IPS-20b (cell line): ENCODE measurements around the gene SHLD1.

Experiments
- H3K27ac ChIP-seq: one replicate; pipeline ENCODE4 v1.5.1; 2013; ENCODE audit warnings: low read length
- H3K27me3 ChIP-seq: 2 replicates; pipeline ENCODE4 v1.6.1; 2013; ENCODE audit warnings: mild to moderate bottlenecking, low read length, inconsistent platforms; ENCODE audit not compliant: insufficient read depth
- H3K36me3 ChIP-seq: 2 replicates; pipeline ENCODE4 v1.6.1; 2013; ENCODE audit warnings: low read depth, mild to moderate bottlenecking, inconsistent platforms, low read length, moderate library complexity; ENCODE audit not compliant: insufficient read depth
- H3K4me1 ChIP-seq: 2 replicates; pipeline ENCODE4 v1.6.1; 2013; ENCODE audit warnings: mild to moderate bottlenecking, control low read depth, inconsistent platforms, low read length, moderate library complexity; ENCODE audit not compliant: insufficient read depth
- H3K4me3 ChIP-seq: 2 replicates; pipeline ENCODE4 v1.5.1; 2013; ENCODE audit warnings: mild to moderate bottlenecking, low read length, inconsistent platforms
- H3K9ac ChIP-seq: 2 replicates; pipeline ENCODE4 v1.6.1; 2013; ENCODE audit warnings: low read depth, mild to moderate bottlenecking, inconsistent platforms, low read length, moderate library complexity
- H3K9me3 ChIP-seq: 2 replicates; pipeline ENCODE4 v1.6.1; 2013; ENCODE audit warnings: mild to moderate bottlenecking, low read depth, low read length, inconsistent platforms; ENCODE audit not compliant: insufficient read depth

Gene SHLD1

GRCh38 chr20:5807431-5807830 is 57.2 kb downstream of the SHLD1 start:
- Histone ChIP-seq H3K9me3 (no peaks in the 10 kb centered on the region), H3K27ac (no peak overlapping the region), H3K4me1 (peaks cover 7% of the 10 kb centered on the region), H3K9ac (no peak overlapping the region), H3K36me3 (no peaks in the 10 kb centered on the region), H3K4me3 (no peak overlapping the region), H3K27me3 (no peaks in the 10 kb centered on the region)

DNA sequence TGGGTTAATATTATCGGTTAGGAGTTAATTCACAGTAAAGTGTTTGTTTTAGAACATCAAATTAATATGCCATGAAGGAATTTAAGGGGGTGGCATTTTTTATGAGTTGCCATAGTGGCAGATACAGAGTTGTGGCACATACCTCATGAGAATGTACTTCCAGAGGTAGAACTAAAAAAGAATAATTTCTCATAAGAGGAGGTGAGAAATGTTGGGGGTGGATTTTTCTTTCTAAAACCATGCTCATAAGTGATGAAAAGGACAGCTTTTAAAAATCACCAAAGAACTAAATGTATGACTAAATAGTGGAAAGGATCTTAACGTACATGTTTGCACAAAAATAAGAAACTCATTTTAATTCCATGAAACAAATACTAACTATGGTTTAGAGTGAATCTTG is 58.7 kb downstream of the SHLD1 start:
- Histone ChIP-seq H3K27ac (no peak overlapping the region), H3K9me3 (no peaks in the 10 kb centered on the region), H3K4me3 (no peak overlapping the region), H3K9ac (no peak overlapping the region), H3K4me1 (peaks cover 7% of the 10 kb centered on the region), H3K27me3 (no peaks in the 10 kb centered on the region), H3K36me3 (no peaks in the 10 kb centered on the region)

DNA sequence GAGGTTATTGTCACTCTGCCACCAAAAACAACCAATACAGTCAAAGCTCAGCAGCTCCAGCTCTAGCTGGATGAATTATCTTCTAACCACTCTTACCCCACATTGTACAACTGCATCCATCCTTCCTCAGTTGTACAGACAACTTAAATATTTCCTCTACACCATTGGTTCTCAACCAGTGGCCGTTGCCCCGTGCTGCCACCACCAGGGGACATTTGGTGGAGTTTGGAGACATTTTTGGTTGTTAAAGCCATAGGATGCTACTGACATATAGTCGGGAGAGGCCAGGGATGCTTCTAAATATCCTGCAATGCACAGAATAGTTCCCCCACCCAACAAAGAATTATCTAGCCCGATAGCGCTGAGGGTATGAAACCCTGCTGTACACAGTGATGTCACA is 59.3 kb downstream of the SHLD1 start:
- Histone ChIP-seq H3K4me1 (peaks cover 5% of the 10 kb centered on the region), H3K27ac (no peak overlapping the region), H3K9me3 (no peaks in the 10 kb centered on the region), H3K36me3 (no peaks in the 10 kb centered on the region), H3K27me3 (no peaks in the 10 kb centered on the region), H3K4me3 (no peak overlapping the region), H3K9ac (no peak overlapping the region)

DNA sequence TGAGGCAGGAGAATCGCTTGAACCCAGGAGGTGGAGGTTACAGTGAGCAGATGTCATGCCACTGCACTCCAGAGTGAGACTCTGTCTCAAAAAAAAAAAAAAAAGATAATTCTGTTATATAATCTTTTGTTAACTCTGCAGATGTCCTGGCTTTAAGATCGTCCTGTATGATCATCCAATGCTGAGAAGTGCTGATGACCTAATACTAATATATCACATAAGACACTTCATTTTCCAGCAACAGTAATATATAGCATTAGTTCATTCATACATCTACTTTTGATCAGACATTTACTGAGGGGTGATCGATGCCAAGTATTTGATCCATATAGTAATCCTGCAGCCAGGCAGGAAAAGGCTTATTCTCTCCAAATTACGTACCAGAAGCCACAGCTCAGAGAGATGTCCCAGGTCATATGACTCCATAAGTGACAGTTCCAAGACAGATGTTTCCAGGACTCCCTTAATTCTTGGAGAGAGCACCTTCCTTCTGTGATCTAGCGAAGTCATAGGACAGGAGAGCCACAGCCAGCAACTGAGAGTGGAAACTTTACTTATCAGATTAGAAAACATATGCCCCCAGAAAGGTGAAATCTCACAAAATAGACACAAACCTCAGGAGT is 60.7 kb downstream of the SHLD1 start:
- H3K4me3 ChIP-seq: no peak overlapping the region
- H3K27me3 ChIP-seq: no peaks in the 10 kb centered on the region
- H3K9ac ChIP-seq: no peak overlapping the region

DNA sequence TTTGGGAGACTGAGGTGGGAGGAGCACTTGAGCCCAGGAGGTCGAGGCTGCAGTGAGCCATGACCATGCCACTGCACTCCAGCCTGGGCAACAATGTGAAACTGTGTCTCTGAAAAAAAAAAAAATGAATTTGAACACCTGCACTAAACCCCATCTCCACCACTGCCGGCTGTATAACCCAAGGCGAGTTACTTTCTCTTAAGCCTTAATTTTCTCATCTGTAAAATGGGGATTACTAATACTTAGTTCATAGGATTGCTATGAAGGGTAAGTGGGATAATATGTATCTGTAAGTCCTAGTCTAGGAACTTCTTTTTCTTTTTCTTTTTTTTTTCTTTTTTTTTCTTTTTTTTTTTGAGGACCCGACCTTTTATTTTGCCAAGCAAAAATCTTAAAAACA is 61.5 kb downstream of the SHLD1 start:
- H3K36me3 ChIP-seq: no peaks in the 10 kb centered on the region
- no peak overlapping the region for H3K27ac ChIP-seq
- no peaks in the 10 kb centered on the region for H3K9me3 ChIP-seq
- H3K4me1 ChIP-seq: peaks cover 7% of the 10 kb centered on the region; the same call in 1 of the 2 replicates
- no peak overlapping the region for H3K9ac ChIP-seq
- no peaks in the 10 kb centered on the region for H3K27me3 ChIP-seq
- H3K4me3 ChIP-seq: no peak overlapping the region

More for the DNA sequence above, 60.7 kb downstream of the SHLD1 start:
- Histone ChIP-seq H3K27ac (no peak overlapping the region), H3K9me3 (no peaks in the 10 kb centered on the region), H3K36me3 (no peaks in the 10 kb centered on the region), H3K4me1 (peaks cover 7% of the 10 kb centered on the region; the same call in 1 of the 2 replicates)

- Histone ChIP-seq H3K27me3 (no peaks in the 10 kb centered on the region), H3K9me3 (no peaks in the 10 kb centered on the region; the same call in 1 of the 2 replicates), H3K9ac (no peak overlapping the region), H3K4me1 (peaks cover 20% of the 10 kb centered on the region; the same call in 1 of the 2 replicates), H3K36me3 (no peaks in the 10 kb centered on the region), H3K27ac (no peak overlapping the region), H3K4me3 (no peak overlapping the region)
Observed at GRCh38 chr20:5818346-5818681, 68.1 kb downstream of the SHLD1 start.

- Histone ChIP-seq H3K4me3 (no peak overlapping the region), H3K27me3 (peaks cover 9% of the 10 kb centered on the region; the same call in 1 of the 2 replicates), H3K36me3 (no peaks in the 10 kb centered on the region), H3K4me1 (peaks cover 26% of the 10 kb centered on the region; the same call in 1 of the 2 replicates), H3K9ac (no peak overlapping the region), H3K9me3 (no peaks in the 10 kb centered on the region; the same call in 1 of the 2 replicates), H3K27ac (no peak overlapping the region)
Observed at GRCh38 chr20:5820738-5821137, 70.5 kb downstream of the SHLD1 start.

DNA sequence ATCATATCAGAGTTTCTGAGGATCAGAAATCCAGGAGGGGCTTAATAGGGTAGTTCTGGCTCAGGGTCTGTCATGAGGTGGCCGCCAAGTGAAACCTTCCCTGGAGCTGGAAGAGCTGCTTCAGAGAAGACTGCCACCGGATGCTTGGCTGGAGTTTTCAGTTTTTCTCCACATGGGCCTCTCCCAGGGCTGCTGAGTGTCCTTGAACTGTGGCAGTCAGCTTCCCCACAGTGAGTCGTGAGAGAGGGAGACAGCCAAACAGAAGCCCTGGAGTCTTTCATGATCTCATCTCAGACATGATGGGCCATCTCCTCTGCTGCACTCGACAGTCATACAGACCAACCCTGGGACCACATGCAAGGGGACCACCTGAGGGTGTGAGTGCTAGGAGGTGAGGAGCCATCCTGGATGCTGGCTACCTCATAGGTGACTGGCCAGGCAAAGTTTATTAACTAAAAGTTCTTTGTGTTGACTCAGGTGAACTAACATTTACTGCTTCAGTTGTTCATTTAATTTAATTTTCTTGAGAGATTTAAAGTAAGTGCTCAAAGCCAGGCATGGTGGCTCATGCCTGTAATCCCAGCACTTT is 71.5 kb downstream of the SHLD1 start:
- peaks cover 9% of the 10 kb centered on the region; the same call in 1 of the 2 replicates for H3K27me3 ChIP-seq
- H3K4me3 ChIP-seq: no peak overlapping the region
- no peak overlapping the region for H3K9ac ChIP-seq
- H3K27ac ChIP-seq: no peak overlapping the region
- peaks cover 26% of the 10 kb centered on the region; the same call in 1 of the 2 replicates for H3K4me1 ChIP-seq
- H3K36me3 ChIP-seq: no peaks in the 10 kb centered on the region
- no peaks in the 10 kb centered on the region; the same call in 1 of the 2 replicates for H3K9me3 ChIP-seq

DNA sequence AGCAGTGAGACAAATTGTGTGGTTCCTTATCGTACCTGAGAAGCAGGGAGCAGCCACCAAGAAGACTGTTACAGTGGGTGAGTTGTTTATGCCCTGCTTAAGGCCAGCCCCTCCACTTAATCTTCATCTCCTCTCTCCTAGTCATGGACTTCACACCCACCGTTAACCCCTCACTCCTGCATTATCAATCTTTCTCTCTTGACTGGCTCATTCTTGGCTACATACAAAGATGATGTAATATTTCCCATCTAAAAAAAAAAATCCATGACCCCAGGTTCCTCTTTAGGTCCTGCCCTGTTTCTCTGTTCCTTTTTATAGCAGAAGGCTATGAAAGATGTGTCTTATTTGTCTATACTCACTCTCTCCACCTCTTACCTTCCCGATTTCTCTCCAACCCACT is 72.4 kb downstream of the SHLD1 start:
- Histone ChIP-seq H3K4me3 (peak overlapping the region; percentile 39; the same call in 1 of the 2 replicates), H3K9ac (peak overlapping the region; percentile 40; the same call in 1 of the 2 replicates), H3K27ac (no peak overlapping the region), H3K36me3 (no peaks in the 10 kb centered on the region), H3K9me3 (no peaks in the 10 kb centered on the region; the same call in 1 of the 2 replicates), H3K4me1 (peaks cover 26% of the 10 kb centered on the region; the same call in 1 of the 2 replicates), H3K27me3 (peaks cover 9% of the 10 kb centered on the region; the same call in 1 of the 2 replicates)

DNA sequence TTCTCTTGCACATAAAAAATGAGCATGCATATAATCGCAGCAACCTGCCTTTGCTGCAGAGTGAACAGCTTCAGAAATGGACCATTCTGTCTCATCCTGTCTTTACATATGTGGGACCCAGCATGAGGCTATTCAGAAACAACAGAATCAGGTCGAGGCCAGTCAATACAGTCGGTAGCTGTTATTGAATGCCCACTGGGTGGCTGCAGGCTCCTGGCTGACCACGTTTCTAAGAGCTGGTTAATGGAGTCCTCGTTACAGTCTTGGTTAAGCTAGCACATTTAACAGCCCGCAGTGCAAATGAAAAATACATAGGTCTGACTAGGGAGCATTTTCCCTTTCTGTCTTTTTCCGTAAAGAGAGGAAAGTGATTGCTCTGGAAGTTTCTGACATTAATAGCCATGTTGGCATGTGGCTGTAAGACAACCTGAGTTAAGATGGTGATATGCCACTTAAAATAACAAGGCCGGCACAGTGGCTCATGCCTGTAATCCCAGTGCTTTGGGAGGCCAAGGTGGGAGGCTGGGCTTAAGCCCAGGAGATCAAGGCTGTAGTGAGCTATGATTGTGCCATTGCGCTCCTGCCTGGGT is 75.0 kb downstream of the SHLD1 start:
- Histone ChIP-seq H3K4me1 (peaks cover 26% of the 10 kb centered on the region; the same call in 1 of the 2 replicates), H3K27me3 (peaks cover 9% of the 10 kb centered on the region; the same call in 1 of the 2 replicates), H3K36me3 (no peaks in the 10 kb centered on the region), H3K9me3 (no peaks in the 10 kb centered on the region; the same call in 1 of the 2 replicates), H3K9ac (no peak overlapping the region), H3K4me3 (no peak overlapping the region; the same call in 1 of the 2 replicates), H3K27ac (no peak overlapping the region)

DNA sequence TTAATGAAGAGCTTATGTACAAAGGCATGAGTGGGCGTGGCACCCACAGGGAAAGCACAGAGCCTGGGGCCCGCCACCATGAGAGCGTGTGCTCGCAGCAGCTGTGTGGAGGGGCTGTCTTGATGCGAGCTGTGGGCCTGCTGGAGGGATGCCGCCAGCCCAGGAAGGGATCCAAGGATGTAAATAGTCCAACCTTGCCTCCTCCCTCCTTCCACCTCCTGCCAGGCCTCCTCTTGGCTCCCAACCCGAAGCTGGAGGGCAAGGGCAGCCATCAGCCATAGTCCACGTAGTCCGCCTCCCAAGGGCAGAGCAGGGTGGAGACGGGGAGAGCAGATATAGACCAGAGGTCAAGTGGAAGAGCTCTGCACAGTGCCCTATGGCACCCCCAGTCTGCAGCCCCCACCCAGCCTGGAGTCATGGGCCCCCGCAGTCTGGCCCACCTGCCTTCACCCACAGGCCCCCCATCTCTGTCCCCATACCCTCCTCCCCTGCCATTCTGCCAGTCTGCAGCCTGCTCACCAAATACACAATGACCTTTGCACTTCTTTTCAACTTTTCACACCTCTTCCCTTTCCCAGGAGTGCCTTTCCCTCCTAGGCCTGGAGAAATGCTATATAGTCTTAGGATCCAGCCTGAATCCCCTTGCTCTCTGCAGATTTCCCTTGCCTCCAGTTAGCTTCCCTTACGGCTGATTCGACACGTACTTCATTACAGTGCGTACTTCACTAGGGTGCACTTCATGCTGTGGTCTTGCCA is 77.1 kb downstream of the SHLD1 start:
- H3K36me3 ChIP-seq: no peaks in the 10 kb centered on the region
- no peaks in the 10 kb centered on the region for H3K9me3 ChIP-seq
- H3K27me3 ChIP-seq: peaks cover 9% of the 10 kb centered on the region; the same call in 1 of the 2 replicates
- H3K4me1 ChIP-seq: peaks cover 21% of the 10 kb centered on the region; the same call in 1 of the 2 replicates
- no peak overlapping the region for H3K4me3 ChIP-seq
- H3K27ac ChIP-seq: no peak overlapping the region
- H3K9ac ChIP-seq: no peak overlapping the region
